AG09309 (cell line): ENCODE measurements around the gene DNAJA4.
A peak's percentile ranks its signal among the peaks of the same experiment; 100 is the strongest.

Experiments
- DNase-seq: peaks from one replicate; pipeline ENCODE4 v3.0.0-alpha.2; 2010; ENCODE audit warnings: low read depth
- H3K4me3 ChIP-seq: 2 replicates; pipeline ENCODE4 v1.5.1; 2011; ENCODE audit warnings: mild to moderate bottlenecking, low read depth, low read length, moderate library complexity; ENCODE audit not compliant: control insufficient read depth
- CTCF ChIP-seq: IDR thresholded peaks from 2 replicates; pipeline ENCODE4 v1.5.1; 2011; ENCODE audit warnings: mild to moderate bottlenecking, low read depth, low read length, inconsistent platforms; ENCODE audit not compliant: insufficient read depth, control insufficient read depth; ENCODE audit errors: missing control alignments

Gene DNAJA4

GRCh38 chr15:78304216-78305066 lies 40.1 kb downstream of the DNAJA4 start:
- TF ChIP-seq CTCF = no peak
- no peak for DNase-seq
- no peak overlapping the region for H3K4me3 ChIP-seq

GRCh38 chr15:78306176-78306774 lies 41.9 kb downstream of the DNAJA4 start:
- H3K4me3 ChIP-seq = no peak overlapping the region

GRCh38 chr15:78307976-78308375 lies 43.6 kb downstream of the DNAJA4 start:
- no peak overlapping the region for H3K4me3 ChIP-seq
- TF ChIP-seq CTCF = no peak

More at GRCh38 chr15:78306176-78306774, 41.9 kb downstream of the DNAJA4 start:
- no peak for DNase-seq
- no peak for TF ChIP-seq CTCF

GRCh38 chr15:78308422-78309032 lies 44.2 kb downstream of the DNAJA4 start:
- TF ChIP-seq CTCF = peak; percentile 96
- H3K4me3 ChIP-seq = no peak overlapping the region

More at GRCh38 chr15:78307976-78308375, 43.6 kb downstream of the DNAJA4 start:
- no peak for DNase-seq

GRCh38 chr15:78311292-78311691 lies 46.9 kb downstream of the DNAJA4 start:
- no peak for TF ChIP-seq CTCF
- no peak for DNase-seq
- H3K4me3 ChIP-seq = no peak overlapping the region

More at GRCh38 chr15:78308422-78309032, 44.2 kb downstream of the DNAJA4 start:
- DNase-seq = no peak

- no peak for TF ChIP-seq CTCF
- no peak for DNase-seq
- no peak overlapping the region for H3K4me3 ChIP-seq
These were observed 48.2 kb downstream of the DNAJA4 start for GRCh38 chr15:78312536-78312935.
